CD4-positive, alpha-beta T cell (primary cell): Measurements from ENCODE around the gene SUFU. TPM values are rescaled to one million over a fixed set of nuclear protein-coding genes. Genes with fewer than 3 reads are reported as not detected.

Experiments
- ATAC-seq: fragments of 200-7000 bp; cut with Tn5 transposase; one replicate; pipeline ENCODE4 v1.10.0; 2022; ENCODE audit warnings: mild to moderate bottlenecking; ENCODE audit not compliant: poor library complexity
- CTCF ChIA-PET: fragments of 350-600 bp; sonication (Branson Sonifier 250); formaldehyde crosslinking; loops from one replicate; lab custom pipeline; 2021; ENCODE audit warnings: antibody characterized with exemption, inconsistent platforms; lab: Charles Lee
- POLR2A ChIA-PET: fragments of 350-600 bp; sonication (Branson Sonifier 250); formaldehyde crosslinking; loops from one replicate; lab custom pipeline; 2021; ENCODE audit warnings: antibody characterized with exemption, inconsistent platforms; lab: Charles Lee
- DNase-seq, 14 experiments: peaks; one replicate each; pipeline ENCODE4 v3.0.0-alpha.2; 2013 to 2020; ENCODE audit warnings: mixed read lengths in 2 of 14
- H3K27ac ChIP-seq, 2 donors: one replicate each; pipeline versions ENCODE4 v1.5.1 to v1.7.0; 2013; ENCODE audit warnings: low read length in 2 of 2, low read depth in 1 of 2, mild to moderate bottlenecking in 1 of 2
- H3K27me3 ChIP-seq, 2 experiments: 1 replicate in 1 of 2; 2 replicates in 1 of 2; pipeline versions ENCODE4 v1.6.1 to v1.7.0; 2013; ENCODE audit warnings: low read length in 2 of 2, control low read depth in 1 of 2, mild to moderate bottlenecking in 1 of 2, moderate library complexity in 1 of 2; ENCODE audit not compliant: insufficient read depth in 2 of 2, control insufficient read depth in 1 of 2
- H3K36me3 ChIP-seq: one replicate; pipeline ENCODE4 v1.6.1; 2013; ENCODE audit warnings: low read length, control low read depth; ENCODE audit not compliant: insufficient read depth
- H3K4me1 ChIP-seq: one replicate; pipeline ENCODE4 v1.6.1; 2013; ENCODE audit warnings: low read length, control low read depth; ENCODE audit not compliant: insufficient read depth
- H3K4me3 ChIP-seq: one replicate; pipeline ENCODE4 v1.5.1; 2013; ENCODE audit warnings: mild to moderate bottlenecking, low read length, moderate library complexity
- H3K9me3 ChIP-seq, 2 experiments: 1 replicate in 1 of 2; 2 replicates in 1 of 2; pipeline versions ENCODE4 v1.6.1 to v1.7.0; 2013; ENCODE audit warnings: low read length in 2 of 2, mild to moderate bottlenecking in 2 of 2, control low read depth in 1 of 2, moderate library complexity in 1 of 2; ENCODE audit not compliant: control insufficient read depth in 1 of 2, insufficient read depth in 1 of 2
- H3K27ac Mint-ChIP-seq: one replicate; pipeline ENCODE4 v1.8.0; 2020; ENCODE audit warnings: mixed read lengths
- H3K27me3 Mint-ChIP-seq: one replicate; pipeline ENCODE4 v1.8.0; 2021; ENCODE audit warnings: mixed read lengths
- H3K36me3 Mint-ChIP-seq: one replicate; pipeline ENCODE4 v1.8.0; 2021; ENCODE audit warnings: low read depth, mixed read lengths
- H3K4me1 Mint-ChIP-seq: one replicate; pipeline ENCODE4 v1.8.0; 2021; ENCODE audit warnings: low read depth, mixed read lengths
- H3K4me3 Mint-ChIP-seq: one replicate; pipeline ENCODE4 v1.8.0; 2020; ENCODE audit warnings: mild to moderate bottlenecking, mixed read lengths
- H3K9me3 Mint-ChIP-seq: one replicate; pipeline ENCODE4 v1.8.0; 2020; ENCODE audit warnings: mixed read lengths
- CTCF ChIP-seq: fragments of 200-600 bp; IDR thresholded peaks from one replicate; pipeline ENCODE4 v1.8.0; 2022; ENCODE audit warnings: antibody characterized with exemption, mild to moderate bottlenecking
- intact Hi-C, 2 experiments: fragments of 100-400 bp; cut with DNase I in 1 of 2; cut with micrococcal nuclease in 1 of 2; formaldehyde crosslinking; loops; one replicate each; pipeline versions ENCODE4 v1.15.1 to v1.9.0; 2023 to 2025; cut with DNase I, micrococcal nuclease
- total RNA-seq, 174 experiments: library from RNA in 2 of 174; stranded (reverse) in 2 of 174; gene quantifications; one replicate each; pipeline ENCODE4 v1.2.3 and lab custom pipeline; 2021 to 2026

SUFU gene
- total RNA-seq, 2 experiments from 2014 or later = 6.7 to 7.3 TPM

GRCh38 chr10:102475451-102476040 lies 28.2 kb upstream of the SUFU start:
- Histone ChIP-seq H3K36me3 (peaks cover 16% of the 10 kb centered on the region), H3K27ac (no peak overlapping the region), H3K4me1 (peaks cover 31% of the 10 kb centered on the region), H3K27me3 (no peaks in the 10 kb centered on the region), H3K9me3 (no peaks in the 10 kb centered on the region), H3K4me3 (no peak overlapping the region)
- ATAC-seq (no peak), DNase-seq (no peak)
- H3K9me3 Mint-ChIP-seq = no peaks in the 10 kb centered on the region
- H3K36me3 Mint-ChIP-seq = peaks cover 18% of the 10 kb centered on the region
- POLR2A ChIA-PET = no interaction called here
- no peak overlapping the region for H3K4me3 Mint-ChIP-seq
- intact Hi-C loops = no loop called here
- TF ChIP-seq CTCF = no peak
- H3K27ac Mint-ChIP-seq = peak overlapping the region; percentile 30
- H3K4me1 Mint-ChIP-seq = peaks cover 32% of the 10 kb centered on the region
- H3K27me3 Mint-ChIP-seq = no peaks in the 10 kb centered on the region
- CTCF ChIA-PET = no interaction called here

GRCh38 chr10:102476466-102477141 lies 27.2 kb upstream of the SUFU start:
- H3K27ac Mint-ChIP-seq = peak overlapping the region; percentile 78
- H3K9me3 ChIP-seq = no peaks in the 10 kb centered on the region
- peaks cover 31% of the 10 kb centered on the region for H3K4me1 ChIP-seq
- no peak overlapping the region for H3K4me3 Mint-ChIP-seq
- TF ChIP-seq CTCF = no peak
- no peaks in the 10 kb centered on the region for H3K27me3 ChIP-seq
- ATAC-seq (no peak), DNase-seq (peak in 2 of 14 experiments; percentile 28 to 45)
- peaks cover 28% of the 10 kb centered on the region for H3K36me3 Mint-ChIP-seq
- ChIA-PET CTCF (interaction anchor here (0.6 kb wide), 1 partner anchor 217 kb away, joined by 3 read pairs; no protein-coding TSS in a partner anchor), POLR2A (interaction anchor here (1.0 kb wide), 1 partner anchor 26 kb away, joined by 3 read pairs; no protein-coding TSS in a partner anchor)
- intact Hi-C loops = no loop called here
- peaks cover 27% of the 10 kb centered on the region for H3K36me3 ChIP-seq
- no peaks in the 10 kb centered on the region for H3K27me3 Mint-ChIP-seq
- H3K4me3 ChIP-seq = no peak overlapping the region
- H3K4me1 Mint-ChIP-seq = peaks cover 32% of the 10 kb centered on the region
- peak overlapping the region in 1 of 2 donors; percentile 10 for H3K27ac ChIP-seq
- H3K9me3 Mint-ChIP-seq = no peaks in the 10 kb centered on the region

GRCh38 chr10:102479651-102480050 lies 24.1 kb upstream of the SUFU start:
- Histone ChIP-seq H3K27me3 (no peaks in the 10 kb centered on the region), H3K36me3 (peaks cover 56% of the 10 kb centered on the region), H3K27ac (no peak overlapping the region), H3K4me1 (peaks cover 16% of the 10 kb centered on the region), H3K9me3 (no peaks in the 10 kb centered on the region), H3K4me3 (no peak overlapping the region)
- Mint-ChIP-seq H3K4me3 (no peak overlapping the region), H3K36me3 (peaks cover 58% of the 10 kb centered on the region), H3K4me1 (peaks cover 17% of the 10 kb centered on the region), H3K9me3 (no peaks in the 10 kb centered on the region), H3K27me3 (no peaks in the 10 kb centered on the region), H3K27ac (peak overlapping the region; percentile 70)
- CTCF ChIA-PET = interaction anchor here (0.6 to 2.5 kb wide), 17 partner anchors 10 to 250 kb away, joined by 3 to 21 read pairs (median 4); partner anchors contain the start of genes CUEDC2, FBXL15, NFKB2 and PSD
- ATAC-seq = no peak
- POLR2A ChIA-PET = interaction anchor here (1.4 to 2.0 kb wide), 2 partner anchors 19 to 85 kb away, joined by 3 to 20 read pairs; partner anchors contain the start of gene NFKB2
- no peak for DNase-seq
- intact Hi-C loops = loop anchor here (1.0 to 2.0 kb wide), 3 partner anchors 19 to 250 kb away; no protein-coding TSS in a partner anchor
- no peak for TF ChIP-seq CTCF
